ENCODE data around the gene PPP6R2.

GRCh38 chr22:50487290-50488005 lies 144.3 kb downstream of the PPP6R2 start:
- TF ChIP-seq POLR2A (IDR thresholded peaks at IDR 0.05) (no peak), CTCF (IDR thresholded peaks at IDR 0.05) (no peak)

Data from thyroid gland (tissue), 4 donors.